ENCODE measurements around the gene SLC26A6. TPM values are rescaled to one million over a fixed set of nuclear protein-coding genes. Genes with fewer than 3 reads are reported as not detected.

The SLC26A6 gene
- total and polyA plus RNA-seq, 4 donors, result 4.4 to 13.1 (median 6.3) TPM

- whole genome bisulfite sequencing, result 95% methylated on average over 7 of the region's 7 CpGs
- Histone ChIP-seq H3K27ac (ENCODE audit: low read depth in 1 of 2, low read length in 2 of 2) (no peak overlapping the region), H3K4me1 (ENCODE audit: control insufficient read depth in 4 of 4, insufficient read depth in 4 of 4, low read length in 3 of 4) (peaks cover 3 to 28% (median 23%) of the 10 kb centered on the region in 4 donors), H3K4me3 (ENCODE audit: low read depth in 1 of 3, low read length in 3 of 3) (no peak overlapping the region), H3K27me3 (ENCODE audit: control insufficient read depth in 4 of 4, insufficient read depth in 4 of 4, low read length in 3 of 4) (no peaks in the 10 kb centered on the region), H3K9me3 (ENCODE audit: control insufficient read depth in 4 of 4, low read length in 3 of 4) (no peaks in the 10 kb centered on the region), H3K9ac (ENCODE audit: low read depth in 1 of 2, low read length in 2 of 2) (no peak overlapping the region), H3K36me3 (ENCODE audit: control insufficient read depth in 4 of 4, insufficient read depth in 3 of 4, low read depth in 1 of 4, low read length in 3 of 4) (peaks cover 12 to 45% (median 17%) of the 10 kb centered on the region in 4 donors)
- no peak for TF ChIP-seq GABPA (IDR thresholded peaks at IDR 0.05 in 1 of 2, conservative IDR thresholded peaks at IDR 0.05 in 1 of 2)
- TF ChIP-seq JUND (IDR thresholded peaks at IDR 0.05), result no peak
- TF ChIP-seq MAX (IDR thresholded peaks at IDR 0.05), result no peak
- no peak for TF ChIP-seq HNF4A (conservative IDR thresholded peaks at IDR 0.05)
- no peak for TF ChIP-seq REST (IDR thresholded peaks at IDR 0.05)
- TF ChIP-seq FOXA2 (IDR thresholded peaks at IDR 0.05), result no peak
- TF ChIP-seq YY1 (IDR thresholded peaks at IDR 0.05), result no peak
- TF ChIP-seq HNF4G (IDR thresholded peaks at IDR 0.05), result no peak
- no peak for TF ChIP-seq EGR1 (IDR thresholded peaks at IDR 0.05; ENCODE audit: low read depth in 2 of 2)
- TF ChIP-seq CTCF (IDR thresholded peaks at IDR 0.05; ENCODE audit: low read depth, low read length, missing input control), result no peak
- no peak for TF ChIP-seq SP1 (IDR thresholded peaks at IDR 0.05)
- TF ChIP-seq NR2F2 (IDR thresholded peaks at IDR 0.05), result no peak
- no peak for TF ChIP-seq TAF1 (conservative IDR thresholded peaks at IDR 0.05)
- TF ChIP-seq RAD21 (IDR thresholded peaks at IDR 0.05), result no peak
- TF ChIP-seq RXRA (IDR thresholded peaks at IDR 0.05), result no peak
- TF ChIP-seq FOXA1 (IDR thresholded peaks at IDR 0.05), result no peak
- TF ChIP-seq, protein P1, sequence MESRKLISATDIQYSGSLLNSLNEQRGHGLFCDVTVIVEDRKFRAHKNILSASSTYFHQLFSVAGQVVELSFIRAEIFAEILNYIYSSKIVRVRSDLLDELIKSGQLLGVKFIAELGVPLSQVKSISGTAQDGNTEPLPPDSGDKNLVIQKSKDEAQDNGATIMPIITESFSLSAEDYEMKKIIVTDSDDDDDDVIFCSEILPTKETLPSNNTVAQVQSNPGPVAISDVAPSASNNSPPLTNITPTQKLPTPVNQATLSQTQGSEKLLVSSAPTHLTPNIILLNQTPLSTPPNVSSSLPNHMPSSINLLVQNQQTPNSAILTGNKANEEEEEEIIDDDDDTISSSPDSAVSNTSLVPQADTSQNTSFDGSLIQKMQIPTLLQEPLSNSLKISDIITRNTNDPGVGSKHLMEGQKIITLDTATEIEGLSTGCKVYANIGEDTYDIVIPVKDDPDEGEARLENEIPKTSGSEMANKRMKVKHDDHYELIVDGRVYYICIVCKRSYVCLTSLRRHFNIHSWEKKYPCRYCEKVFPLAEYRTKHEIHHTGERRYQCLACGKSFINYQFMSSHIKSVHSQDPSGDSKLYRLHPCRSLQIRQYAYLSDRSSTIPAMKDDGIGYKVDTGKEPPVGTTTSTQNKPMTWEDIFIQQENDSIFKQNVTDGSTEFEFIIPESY (IDR thresholded peaks at IDR 0.05), result no peak
- TF ChIP-seq ATF3 (IDR thresholded peaks at IDR 0.05), result no peak
- DNase-seq (ENCODE audit: low spot score), result no peak
Observed at GRCh38 chr3:48681541-48681880, 46.2 kb upstream of the SLC26A6 start.
